GM19023 (cell line): ENCODE data around the gene VAC14.
"Not testable (repeated sequence)": the region's sequence is repeated elsewhere in the genome, so short reads cannot be mapped to it uniquely, and the experiment has no call there.

Source experiments
- ATAC-seq: cut with Tn5 transposase; IDR thresholded peaks from one replicate; pipeline ENCODE4 v1.9.1; 2021; ENCODE audit warnings: mild to moderate bottlenecking, moderate library complexity; ENCODE audit not compliant: unreplicated experiment

Gene VAC14

DNA sequence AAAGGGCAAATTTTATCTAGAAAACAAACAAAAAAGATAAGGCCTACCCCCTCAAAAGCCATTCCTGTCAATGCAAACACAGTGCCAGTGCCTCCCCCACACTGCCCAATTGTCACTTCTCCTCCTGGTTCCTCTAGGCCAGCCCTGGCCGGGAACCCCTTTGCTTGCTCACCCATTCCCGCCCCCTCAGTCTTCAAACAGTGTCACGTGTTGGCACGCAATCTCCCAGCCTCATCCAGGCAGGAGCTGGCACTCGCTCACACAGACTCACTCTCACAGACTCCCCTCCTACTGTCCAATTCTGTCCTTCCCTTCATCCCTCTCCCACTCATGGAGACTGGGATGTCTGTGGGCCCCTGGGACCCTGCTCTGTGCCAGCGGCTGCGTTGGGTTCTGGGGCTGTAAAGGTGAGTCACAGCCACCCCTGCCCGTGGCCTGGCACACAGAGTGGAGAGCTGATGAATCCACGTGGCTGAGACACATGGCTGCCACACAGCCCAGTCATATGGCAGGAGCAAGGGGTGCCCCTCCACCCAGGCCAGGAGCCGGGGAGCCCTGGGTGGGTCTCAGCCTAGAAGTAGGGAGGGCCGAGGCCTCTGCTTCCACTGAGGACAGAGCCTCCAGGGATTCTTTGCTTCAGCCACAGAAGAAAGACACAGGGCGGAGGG is 54.8 kb downstream of the VAC14 start:
- no peak for ATAC-seq

DNA sequence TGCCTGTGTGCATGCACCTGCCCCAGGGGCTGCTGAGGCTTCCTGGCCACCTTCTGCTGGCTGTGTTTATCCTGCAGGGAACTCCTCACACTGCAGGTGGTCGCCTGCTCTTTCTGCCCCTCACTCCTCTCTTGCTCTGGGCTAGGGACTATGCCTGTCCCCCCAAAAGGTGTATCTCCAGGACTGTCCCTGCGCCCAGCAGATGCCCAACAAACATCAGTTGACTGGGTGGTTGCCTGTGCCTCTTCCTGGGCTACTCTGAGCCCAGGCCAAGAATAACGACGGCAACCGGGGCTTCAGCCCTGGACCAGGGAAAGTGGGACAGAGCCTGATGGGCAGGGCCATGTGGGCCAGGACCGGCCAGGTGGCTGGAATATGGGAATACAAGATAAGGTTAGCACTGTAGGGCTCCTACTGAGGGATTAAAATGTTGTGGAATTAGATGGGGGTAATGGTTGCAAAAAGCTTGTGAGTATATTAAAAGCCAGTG is 55.4 kb downstream of the VAC14 start:
- ATAC-seq: no peak

DNA sequence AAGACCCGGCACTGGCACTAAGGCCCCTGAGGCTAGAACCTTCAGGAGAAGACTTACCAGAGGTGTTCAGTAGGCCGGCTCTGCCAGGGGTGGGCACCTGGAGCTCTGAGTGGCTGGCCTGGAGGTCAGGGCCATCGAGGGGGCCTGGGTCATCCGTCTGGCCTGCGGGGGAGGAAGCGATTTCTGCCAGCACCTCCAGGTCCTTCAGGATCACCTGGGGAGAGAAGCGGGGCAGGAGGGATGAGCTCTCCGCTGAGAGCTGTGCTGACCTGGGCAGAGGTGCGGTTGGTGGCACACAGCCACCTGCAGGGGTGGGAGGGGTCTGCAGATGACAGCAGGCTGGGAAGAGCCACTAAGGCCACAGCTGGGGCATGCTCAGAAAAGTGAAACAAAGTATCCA is 56.6 kb downstream of the VAC14 start:
- ATAC-seq: no peak

DNA sequence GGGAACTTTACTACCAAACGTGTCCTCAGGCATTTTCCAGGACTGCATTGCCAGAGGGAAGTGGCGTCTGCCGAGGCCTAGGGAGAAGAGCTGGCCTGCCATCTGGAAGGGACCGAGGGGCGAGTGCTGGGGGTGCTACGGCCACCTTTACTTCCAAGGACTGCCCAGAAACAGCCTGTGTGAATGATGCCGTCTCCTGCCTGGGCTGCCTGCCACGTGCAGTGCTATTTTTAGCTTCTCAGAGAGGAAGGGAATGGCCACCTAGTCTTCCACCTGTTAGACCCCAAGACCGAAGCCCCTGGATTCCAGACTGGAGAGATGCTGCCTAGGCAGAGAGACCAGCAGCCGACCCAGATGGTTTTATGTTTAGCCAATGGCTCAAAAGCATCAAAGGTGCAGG is 57.2 kb downstream of the VAC14 start:
- ATAC-seq: no peak

GRCh38 chr16:70742967-70743366 is 58.0 kb downstream of the VAC14 start:
- ATAC-seq: not testable (repeated sequence)

DNA sequence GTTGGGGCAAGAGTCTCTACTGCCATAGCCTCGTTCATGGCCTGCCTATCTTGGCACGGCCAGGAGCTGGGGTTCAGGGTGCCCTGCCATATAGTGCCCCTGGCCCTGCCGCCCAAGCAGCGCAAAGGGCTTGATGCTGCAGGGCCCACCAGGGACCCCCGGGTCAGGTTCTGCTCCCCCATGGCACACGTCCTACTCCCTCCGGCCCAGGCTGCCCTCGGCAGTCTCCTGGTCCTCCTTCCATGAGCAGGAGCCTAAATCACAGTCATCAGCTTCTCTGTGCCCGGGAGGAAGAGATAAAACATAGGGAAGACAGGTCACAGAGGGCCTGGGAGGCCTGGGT is 59.2 kb downstream of the VAC14 start:
- no peak for ATAC-seq

- no peak for ATAC-seq
These were observed 59.8 kb downstream of the VAC14 start for GRCh38 chr16:70740914-70741782.

GRCh38 chr16:70740174-70740913 is 60.6 kb downstream of the VAC14 start:
- no peak for ATAC-seq

GRCh38 chr16:70739389-70739788 is 61.6 kb downstream of the VAC14 start:
- ATAC-seq: no peak

- no peak for ATAC-seq
These were observed 62.6 kb downstream of the VAC14 start for GRCh38 chr16:70738083-70738977.

DNA sequence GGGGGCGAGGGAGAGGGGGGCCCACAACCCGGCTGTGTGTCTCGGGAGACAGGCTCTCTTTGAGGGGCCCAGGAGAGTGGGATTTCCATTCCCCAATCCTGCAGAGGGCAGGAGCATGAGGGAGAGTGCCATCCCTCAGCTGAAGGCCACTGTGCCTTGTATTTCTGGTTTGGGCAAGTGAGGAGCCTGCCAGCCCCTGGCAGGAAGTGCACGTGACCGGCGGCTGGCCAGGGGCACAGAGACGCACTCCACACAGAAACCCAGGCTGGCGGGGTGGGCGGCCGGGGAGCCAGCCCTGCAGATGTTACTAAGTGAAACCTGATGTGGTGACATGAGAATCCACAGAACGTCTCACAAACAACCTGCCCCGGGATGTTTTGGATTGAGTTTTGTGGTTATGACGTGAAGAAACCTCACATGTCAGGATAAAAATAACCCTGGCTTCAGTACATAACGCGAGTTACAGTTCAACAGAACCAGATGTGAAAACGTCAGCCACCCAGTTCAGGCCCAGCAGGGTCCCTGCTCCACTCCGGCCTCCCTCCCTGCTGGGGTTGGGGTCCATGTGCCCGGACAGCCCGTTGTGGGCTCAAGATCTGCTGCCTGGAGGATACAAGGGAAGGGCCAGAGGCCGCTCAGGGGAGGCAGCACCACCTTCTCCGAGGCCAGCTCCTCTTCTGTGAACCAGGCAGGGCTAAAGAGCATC is 63.4 kb downstream of the VAC14 start:
- ATAC-seq: peak; percentile 85

DNA sequence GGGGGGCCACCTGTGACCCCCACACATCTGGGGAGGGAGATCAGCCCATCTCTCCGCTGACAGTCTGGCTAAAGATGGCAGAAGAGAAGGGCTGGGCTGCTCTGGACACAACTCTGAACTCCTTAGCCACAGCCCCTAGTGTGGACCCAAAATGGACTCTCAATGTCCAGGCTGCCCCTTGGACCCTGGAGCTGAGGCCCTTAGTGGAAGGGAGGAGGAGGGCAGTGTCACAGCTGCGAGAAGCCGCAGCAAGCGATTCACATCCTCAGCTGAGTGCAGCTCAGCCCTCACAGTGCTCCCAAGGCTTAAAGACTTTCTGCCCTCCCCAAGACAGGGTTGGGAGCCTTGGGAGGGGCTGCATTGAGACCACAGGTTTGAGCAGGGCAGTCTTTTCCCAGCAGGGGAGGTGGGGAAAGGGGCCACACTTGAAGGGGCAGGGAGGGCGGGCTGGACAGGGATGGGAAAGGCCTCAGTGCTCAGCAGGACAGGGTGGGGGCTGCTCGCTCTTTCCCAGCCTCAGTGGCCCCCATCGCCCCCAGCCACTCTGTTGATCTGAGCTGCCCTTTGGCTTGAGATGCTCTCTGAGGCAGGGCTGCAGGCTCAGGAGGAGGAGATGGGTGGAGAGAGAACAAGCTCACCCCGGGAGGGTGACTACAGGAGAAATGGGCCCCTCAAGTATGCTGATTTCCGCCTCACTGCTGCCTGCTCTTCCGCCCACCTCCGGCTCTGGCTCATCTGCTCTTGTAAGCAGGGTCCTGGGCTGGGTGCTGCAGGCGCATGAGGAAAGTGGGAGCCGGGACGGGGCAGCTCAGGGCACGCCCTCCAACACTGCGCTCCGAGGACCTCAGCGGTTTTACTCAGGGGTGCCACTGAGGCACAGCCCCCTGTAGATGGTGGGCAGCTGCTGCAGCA is 64.2 kb downstream of the VAC14 start:
- ATAC-seq: no peak

- ATAC-seq: no peak
These were observed 65.6 kb downstream of the VAC14 start for GRCh38 chr16:70735141-70735979.

DNA sequence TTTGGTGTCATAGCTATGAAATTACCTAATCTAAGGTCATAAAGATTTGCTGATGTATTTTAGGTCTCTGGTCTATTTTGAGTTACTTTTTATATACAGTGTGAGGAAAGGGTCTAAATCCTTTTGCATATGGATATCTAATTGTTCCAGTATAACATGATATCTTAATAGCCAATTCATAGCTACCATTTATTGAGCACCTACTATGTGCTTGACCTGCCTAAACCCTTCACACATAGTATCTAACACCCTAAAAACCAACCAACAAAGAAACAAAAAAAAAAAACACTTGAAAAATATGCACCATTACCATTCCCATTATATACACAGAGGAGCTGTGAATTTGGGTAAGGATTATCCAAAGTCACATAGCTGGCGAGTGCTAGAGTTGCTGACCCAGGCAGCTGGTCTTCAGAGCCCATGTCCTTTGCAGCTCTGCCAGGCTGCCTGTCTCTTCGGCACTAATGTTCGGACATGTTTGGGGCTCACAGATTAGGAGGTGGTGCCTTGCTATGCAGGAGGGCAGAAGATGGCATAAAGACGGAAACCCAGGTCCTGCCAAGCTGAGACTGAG is 66.3 kb downstream of the VAC14 start:
- ATAC-seq: no peak

DNA sequence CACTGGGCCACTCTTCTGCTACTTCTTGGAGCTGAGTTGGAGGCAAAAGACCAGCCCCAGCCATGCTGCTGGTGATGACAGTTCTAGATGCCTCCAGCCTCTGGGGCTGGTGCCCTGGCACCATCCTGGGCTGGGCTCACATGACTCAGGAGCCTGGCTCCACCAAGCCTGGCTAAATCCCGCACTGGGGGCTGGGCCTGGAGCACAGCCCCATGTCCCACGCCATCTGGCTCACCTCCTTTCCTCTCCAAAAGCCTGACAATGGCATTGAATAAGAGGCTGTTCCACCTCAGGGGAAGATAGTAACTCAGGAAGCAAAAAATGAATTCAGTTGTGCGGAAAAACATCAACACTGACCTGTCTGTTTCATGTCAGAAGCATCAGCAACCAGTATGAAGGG is 70.0 kb downstream of the VAC14 start:
- ATAC-seq: no peak

GRCh38 chr16:70730031-70730430 is 70.9 kb downstream of the VAC14 start:
- no peak for ATAC-seq

- ATAC-seq: no peak
These were observed 71.7 kb downstream of the VAC14 start for GRCh38 chr16:70729292-70729691.

DNA sequence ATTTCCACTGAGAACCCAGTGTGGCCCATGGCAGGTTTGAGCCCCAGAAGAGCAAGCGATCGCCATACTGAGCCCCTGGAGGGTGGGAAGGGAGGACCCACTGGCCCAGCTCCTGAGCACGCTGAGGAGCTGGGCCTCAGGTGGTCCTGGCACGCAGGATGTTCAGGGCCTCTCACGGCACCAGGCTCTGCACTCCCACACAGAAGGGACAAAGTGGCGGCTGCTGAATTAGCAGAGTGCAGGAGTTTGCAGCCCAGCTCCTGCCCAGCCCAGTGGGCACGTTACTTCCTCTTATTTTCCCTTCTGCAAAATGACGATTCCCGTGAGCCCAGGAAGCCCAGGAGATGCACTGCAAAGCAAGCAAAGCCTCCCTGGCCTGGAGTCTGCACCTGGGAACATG is 72.8 kb downstream of the VAC14 start:
- ATAC-seq: no peak
